GM23338 (cell line): ENCODE results near the gene RFPL4A. TPM values are rescaled to one million over a fixed set of nuclear protein-coding genes. Genes with fewer than 3 reads are reported as not detected.

ENCODE experiments used
- ATAC-seq: fragments of 200-7000 bp; cut with Tn5 transposase; 3 replicates; pipeline ENCODE4 v1.9.1; 2020
- DNase-seq: peaks from one replicate; pipeline ENCODE4 v3.0.0-alpha.2; 2015; ENCODE audit warnings: low spot score
- H2AFZ ChIP-seq: fragments of 200-600 bp; sonication (generic); 2 replicates; pipeline ENCODE4 v1.8.0; 2016; ENCODE audit warnings: antibody characterized with exemption, mild to moderate bottlenecking, moderate library complexity
- H3F3A ChIP-seq: fragments of 200-600 bp; sonication (generic); replicated peaks from 2 replicates; pipeline ENCODE4 v1.8.0; 2017; ENCODE audit warnings: antibody characterized with exemption, mixed run types, low read depth
- H3K27ac ChIP-seq: fragments of 200-600 bp; sonication (generic); 2 replicates; pipeline ENCODE4 v1.6.1; 2016; ENCODE audit warnings: low read depth
- H3K27me3 ChIP-seq: fragments of 200-600 bp; sonication (generic); 2 replicates; pipeline ENCODE4 v1.8.0; 2016; ENCODE audit warnings: mild to moderate bottlenecking, mixed run types, moderate library complexity; ENCODE audit not compliant: insufficient read depth
- H3K36me3 ChIP-seq: fragments of 200-600 bp; sonication (generic); 2 replicates; pipeline ENCODE4 v1.8.0; 2016; ENCODE audit warnings: mild to moderate bottlenecking; ENCODE audit not compliant: insufficient read depth
- H3K4me1 ChIP-seq: fragments of 200-600 bp; sonication (generic); 2 replicates; pipeline ENCODE4 v1.8.0; 2016; ENCODE audit warnings: mild to moderate bottlenecking, moderate library complexity; ENCODE audit not compliant: insufficient read depth
- H3K4me2 ChIP-seq: fragments of 200-600 bp; sonication (generic); 2 replicates; pipeline ENCODE4 v1.7.1; 2017; ENCODE audit warnings: mixed run types
- H3K4me3 ChIP-seq: fragments of 200-600 bp; sonication (generic); 2 replicates; pipeline ENCODE4 v1.6.1; 2016; ENCODE audit warnings: mixed run types
- H3K79me2 ChIP-seq: fragments of 200-600 bp; sonication (generic); replicated peaks from 2 replicates; pipeline ENCODE4 v1.8.0; 2017; ENCODE audit warnings: mild to moderate bottlenecking; ENCODE audit not compliant: insufficient read depth
- H3K9me2 ChIP-seq: fragments of 200-600 bp; sonication (generic); 2 replicates; pipeline ENCODE4 v1.8.0; 2017; ENCODE audit not compliant: insufficient read depth
- H4K20me1 ChIP-seq: fragments of 200-600 bp; sonication (generic); replicated peaks from 2 replicates; pipeline ENCODE4 v1.8.0; 2017; ENCODE audit warnings: mild to moderate bottlenecking; ENCODE audit not compliant: insufficient read depth
- H3K27ac Mint-ChIP-seq: 2 replicates; pipeline ENCODE4 v1.8.0; 2020; ENCODE audit warnings: inconsistent platforms, mild to moderate bottlenecking, moderate library complexity, mixed read lengths
- H3K27me3 Mint-ChIP-seq: 3 replicates; pipeline ENCODE4 v1.8.0; 2022; ENCODE audit warnings: low read depth, mild to moderate bottlenecking, moderate library complexity, mixed read lengths, inconsistent platforms; ENCODE audit not compliant: insufficient read depth, poor library complexity
- H3K36me3 Mint-ChIP-seq: 3 replicates; pipeline ENCODE4 v1.8.0; 2021; ENCODE audit warnings: low read depth, mild to moderate bottlenecking, inconsistent platforms, moderate library complexity, mixed read lengths
- H3K4me1 Mint-ChIP-seq: 3 replicates; pipeline ENCODE4 v1.8.0; 2020; ENCODE audit warnings: mild to moderate bottlenecking, inconsistent platforms, mixed read lengths
- H3K4me3 Mint-ChIP-seq: 3 replicates; pipeline ENCODE4 v1.8.0; 2021; ENCODE audit warnings: moderate library complexity, mild to moderate bottlenecking, inconsistent platforms, mixed read lengths
- H3K9me3 Mint-ChIP-seq: 3 replicates; pipeline ENCODE4 v1.8.0; 2020; ENCODE audit warnings: moderate library complexity, mild to moderate bottlenecking, inconsistent platforms, mixed read lengths
- CREB1 ChIP-seq: fragments of 250-450 bp; sonication (Bioruptor Pico); IDR thresholded peaks from 2 replicates; pipeline ENCODE4 v1.5.0; 2020; ENCODE audit warnings: low read depth, mild to moderate bottlenecking, moderate library complexity
- EZH2 ChIP-seq: fragments of 200-600 bp; sonication (generic); IDR thresholded peaks from one replicate; pipeline ENCODE4 v1.8.0; 2017; ENCODE audit warnings: antibody characterized with exemption, mild to moderate bottlenecking, low read depth; ENCODE audit not compliant: unreplicated experiment
- EZH2phosphoT487 ChIP-seq: fragments of 200-600 bp; sonication (generic); IDR thresholded peaks from one replicate; pipeline ENCODE4 v1.8.1; 2018; ENCODE audit warnings: antibody characterized with exemption; ENCODE audit not compliant: unreplicated experiment
- JUNB ChIP-seq: IDR thresholded peaks from one replicate; pipeline ENCODE4 v1.6.1; 2016; ENCODE audit warnings: antibody characterized with exemption; ENCODE audit not compliant: unreplicated experiment
- NANOG ChIP-seq: IDR thresholded peaks from 2 replicates; pipeline ENCODE4 v1.6.1; 2016; ENCODE audit warnings: antibody characterized with exemption, borderline replicate concordance
- POLR2AphosphoS5 ChIP-seq: IDR thresholded peaks from 2 replicates; pipeline ENCODE4 v1.6.1; 2016; ENCODE audit warnings: antibody characterized with exemption, low read depth
- STAT1 ChIP-seq: IDR thresholded peaks from one replicate; pipeline ENCODE4 v1.6.1; 2016; ENCODE audit warnings: antibody characterized with exemption; ENCODE audit not compliant: unreplicated experiment
- ZNF114 ChIP-seq: fragments of 250-450 bp; sonication (Bioruptor Pico); IDR thresholded peaks from 2 replicates; pipeline ENCODE4 v1.5.0; 2020; ENCODE audit warnings: mild to moderate bottlenecking, moderate library complexity
- ZNF331 ChIP-seq: fragments of 250-450 bp; sonication (Bioruptor Pico); IDR thresholded peaks from 2 replicates; pipeline ENCODE4 v1.5.0; 2020; ENCODE audit warnings: low read depth, mild to moderate bottlenecking, moderate library complexity
- polyA plus RNA-seq: library from polyadenylated mRNA; unstranded; fragments of >200 nt; fragmentation: Nextera tagmentation; extraction: Ambion mirVana; gene quantifications from 2 replicates; pipeline ENCODE4 v1.2.1, GENCODE V29; 2016
- total RNA-seq: library from RNA; depleted of rRNA; stranded (reverse); fragments of >200 nt; shearing (Covaris generic); gene quantifications from 2 replicates; pipeline ENCODE4 v1.2.3, GENCODE V29; 2014
- TF ChIP-seq, protein P1 (sequence below): IDR thresholded peaks from 2 replicates; pipeline ENCODE4 v1.6.1; 2016; ENCODE audit warnings: antibody characterized with exemption
- TF ChIP-seq, protein P2 (sequence below): IDR thresholded peaks from one replicate; pipeline ENCODE4 v1.6.1; 2018; ENCODE audit warnings: antibody characterized with exemption; ENCODE audit not compliant: unreplicated experiment
- TF ChIP-seq, protein P3 (sequence below): fragments of 250-450 bp; sonication (Bioruptor Pico); IDR thresholded peaks from 2 replicates; pipeline ENCODE4 v1.5.0; 2020; ENCODE audit warnings: mild to moderate bottlenecking, moderate library complexity
- TF ChIP-seq, protein P4 (sequence below), 2 experiments: fragments of 200-600 bp in 1 of 2; sonication (generic) in 1 of 2; conservative IDR thresholded peaks; 2 replicates each; pipeline versions ENCODE4 v1.5.1 to v1.6.1; 2016 to 2017; ENCODE audit warnings: antibody characterized with exemption in 2 of 2, low read depth in 2 of 2, mild to moderate bottlenecking in 2 of 2, moderate library complexity in 1 of 2

The RFPL4A gene
- total and polyA plus RNA-seq, 2 experiments from 2014 or later = not detected

DNA sequence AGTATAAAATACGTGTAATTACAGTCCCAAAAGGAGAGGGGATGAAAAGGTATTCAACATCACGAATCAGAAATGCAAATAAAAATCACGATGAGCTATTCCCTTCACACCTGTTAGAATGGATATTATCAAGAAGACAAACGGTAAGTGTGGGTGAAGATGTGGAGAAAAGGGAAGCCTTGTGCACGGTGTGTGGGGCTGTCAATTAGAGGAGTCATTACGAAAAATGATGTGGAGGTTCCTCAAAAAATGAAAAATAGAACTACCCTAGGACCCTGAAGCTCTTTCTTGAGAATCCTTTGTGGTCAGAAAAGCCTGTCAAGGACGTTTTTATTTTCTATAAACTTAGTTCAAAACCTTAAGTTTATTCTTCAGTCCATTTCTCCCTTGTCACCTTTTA is 53.6 kb downstream of the RFPL4A start:
- H3K27ac Mint-ChIP-seq = no peak overlapping the region

More for the DNA sequence above, 53.6 kb downstream of the RFPL4A start:
- H3K4me2 ChIP-seq = no peak overlapping the region
- peaks cover 18% of the 10 kb centered on the region; the same call in 2 of the 3 replicates for H3K36me3 Mint-ChIP-seq
- no peak overlapping the region for H2AFZ ChIP-seq
- no peaks in the 10 kb centered on the region for H3K79me2 ChIP-seq
- peaks cover 4% of the 10 kb centered on the region for H3K27me3 Mint-ChIP-seq
- no peaks in the 10 kb centered on the region for H3K4me1 ChIP-seq
- H3K4me3 ChIP-seq = no peak overlapping the region
- peaks cover 4% of the 10 kb centered on the region; the same call in 1 of the 2 replicates for H3K9me2 ChIP-seq
- DNase-seq = no peak
- no peaks in the 10 kb centered on the region for H3K4me1 Mint-ChIP-seq
- TF ChIP-seq STAT1 = no peak
- no peak for TF ChIP-seq JUNB
- no peak for TF ChIP-seq POLR2AphosphoS5
- TF ChIP-seq, protein P1, sequence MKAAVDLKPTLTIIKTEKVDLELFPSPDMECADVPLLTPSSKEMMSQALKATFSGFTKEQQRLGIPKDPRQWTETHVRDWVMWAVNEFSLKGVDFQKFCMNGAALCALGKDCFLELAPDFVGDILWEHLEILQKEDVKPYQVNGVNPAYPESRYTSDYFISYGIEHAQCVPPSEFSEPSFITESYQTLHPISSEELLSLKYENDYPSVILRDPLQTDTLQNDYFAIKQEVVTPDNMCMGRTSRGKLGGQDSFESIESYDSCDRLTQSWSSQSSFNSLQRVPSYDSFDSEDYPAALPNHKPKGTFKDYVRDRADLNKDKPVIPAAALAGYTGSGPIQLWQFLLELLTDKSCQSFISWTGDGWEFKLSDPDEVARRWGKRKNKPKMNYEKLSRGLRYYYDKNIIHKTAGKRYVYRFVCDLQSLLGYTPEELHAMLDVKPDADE = no peak
- no peak for TF ChIP-seq ZNF331
- TF ChIP-seq, protein P2, sequence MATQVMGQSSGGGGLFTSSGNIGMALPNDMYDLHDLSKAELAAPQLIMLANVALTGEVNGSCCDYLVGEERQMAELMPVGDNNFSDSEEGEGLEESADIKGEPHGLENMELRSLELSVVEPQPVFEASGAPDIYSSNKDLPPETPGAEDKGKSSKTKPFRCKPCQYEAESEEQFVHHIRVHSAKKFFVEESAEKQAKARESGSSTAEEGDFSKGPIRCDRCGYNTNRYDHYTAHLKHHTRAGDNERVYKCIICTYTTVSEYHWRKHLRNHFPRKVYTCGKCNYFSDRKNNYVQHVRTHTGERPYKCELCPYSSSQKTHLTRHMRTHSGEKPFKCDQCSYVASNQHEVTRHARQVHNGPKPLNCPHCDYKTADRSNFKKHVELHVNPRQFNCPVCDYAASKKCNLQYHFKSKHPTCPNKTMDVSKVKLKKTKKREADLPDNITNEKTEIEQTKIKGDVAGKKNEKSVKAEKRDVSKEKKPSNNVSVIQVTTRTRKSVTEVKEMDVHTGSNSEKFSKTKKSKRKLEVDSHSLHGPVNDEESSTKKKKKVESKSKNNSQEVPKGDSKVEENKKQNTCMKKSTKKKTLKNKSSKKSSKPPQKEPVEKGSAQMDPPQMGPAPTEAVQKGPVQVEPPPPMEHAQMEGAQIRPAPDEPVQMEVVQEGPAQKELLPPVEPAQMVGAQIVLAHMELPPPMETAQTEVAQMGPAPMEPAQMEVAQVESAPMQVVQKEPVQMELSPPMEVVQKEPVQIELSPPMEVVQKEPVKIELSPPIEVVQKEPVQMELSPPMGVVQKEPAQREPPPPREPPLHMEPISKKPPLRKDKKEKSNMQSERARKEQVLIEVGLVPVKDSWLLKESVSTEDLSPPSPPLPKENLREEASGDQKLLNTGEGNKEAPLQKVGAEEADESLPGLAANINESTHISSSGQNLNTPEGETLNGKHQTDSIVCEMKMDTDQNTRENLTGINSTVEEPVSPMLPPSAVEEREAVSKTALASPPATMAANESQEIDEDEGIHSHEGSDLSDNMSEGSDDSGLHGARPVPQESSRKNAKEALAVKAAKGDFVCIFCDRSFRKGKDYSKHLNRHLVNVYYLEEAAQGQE = no peak
- no peak for TF ChIP-seq EZH2phosphoT487
- TF ChIP-seq ZNF114 (CRISPR knock-in tag) = no peak
- TF ChIP-seq CREB1 (CRISPR knock-in tag) = no peak
- TF ChIP-seq EZH2 = no peak
- no peak for TF ChIP-seq NANOG
- TF ChIP-seq, protein P3, sequence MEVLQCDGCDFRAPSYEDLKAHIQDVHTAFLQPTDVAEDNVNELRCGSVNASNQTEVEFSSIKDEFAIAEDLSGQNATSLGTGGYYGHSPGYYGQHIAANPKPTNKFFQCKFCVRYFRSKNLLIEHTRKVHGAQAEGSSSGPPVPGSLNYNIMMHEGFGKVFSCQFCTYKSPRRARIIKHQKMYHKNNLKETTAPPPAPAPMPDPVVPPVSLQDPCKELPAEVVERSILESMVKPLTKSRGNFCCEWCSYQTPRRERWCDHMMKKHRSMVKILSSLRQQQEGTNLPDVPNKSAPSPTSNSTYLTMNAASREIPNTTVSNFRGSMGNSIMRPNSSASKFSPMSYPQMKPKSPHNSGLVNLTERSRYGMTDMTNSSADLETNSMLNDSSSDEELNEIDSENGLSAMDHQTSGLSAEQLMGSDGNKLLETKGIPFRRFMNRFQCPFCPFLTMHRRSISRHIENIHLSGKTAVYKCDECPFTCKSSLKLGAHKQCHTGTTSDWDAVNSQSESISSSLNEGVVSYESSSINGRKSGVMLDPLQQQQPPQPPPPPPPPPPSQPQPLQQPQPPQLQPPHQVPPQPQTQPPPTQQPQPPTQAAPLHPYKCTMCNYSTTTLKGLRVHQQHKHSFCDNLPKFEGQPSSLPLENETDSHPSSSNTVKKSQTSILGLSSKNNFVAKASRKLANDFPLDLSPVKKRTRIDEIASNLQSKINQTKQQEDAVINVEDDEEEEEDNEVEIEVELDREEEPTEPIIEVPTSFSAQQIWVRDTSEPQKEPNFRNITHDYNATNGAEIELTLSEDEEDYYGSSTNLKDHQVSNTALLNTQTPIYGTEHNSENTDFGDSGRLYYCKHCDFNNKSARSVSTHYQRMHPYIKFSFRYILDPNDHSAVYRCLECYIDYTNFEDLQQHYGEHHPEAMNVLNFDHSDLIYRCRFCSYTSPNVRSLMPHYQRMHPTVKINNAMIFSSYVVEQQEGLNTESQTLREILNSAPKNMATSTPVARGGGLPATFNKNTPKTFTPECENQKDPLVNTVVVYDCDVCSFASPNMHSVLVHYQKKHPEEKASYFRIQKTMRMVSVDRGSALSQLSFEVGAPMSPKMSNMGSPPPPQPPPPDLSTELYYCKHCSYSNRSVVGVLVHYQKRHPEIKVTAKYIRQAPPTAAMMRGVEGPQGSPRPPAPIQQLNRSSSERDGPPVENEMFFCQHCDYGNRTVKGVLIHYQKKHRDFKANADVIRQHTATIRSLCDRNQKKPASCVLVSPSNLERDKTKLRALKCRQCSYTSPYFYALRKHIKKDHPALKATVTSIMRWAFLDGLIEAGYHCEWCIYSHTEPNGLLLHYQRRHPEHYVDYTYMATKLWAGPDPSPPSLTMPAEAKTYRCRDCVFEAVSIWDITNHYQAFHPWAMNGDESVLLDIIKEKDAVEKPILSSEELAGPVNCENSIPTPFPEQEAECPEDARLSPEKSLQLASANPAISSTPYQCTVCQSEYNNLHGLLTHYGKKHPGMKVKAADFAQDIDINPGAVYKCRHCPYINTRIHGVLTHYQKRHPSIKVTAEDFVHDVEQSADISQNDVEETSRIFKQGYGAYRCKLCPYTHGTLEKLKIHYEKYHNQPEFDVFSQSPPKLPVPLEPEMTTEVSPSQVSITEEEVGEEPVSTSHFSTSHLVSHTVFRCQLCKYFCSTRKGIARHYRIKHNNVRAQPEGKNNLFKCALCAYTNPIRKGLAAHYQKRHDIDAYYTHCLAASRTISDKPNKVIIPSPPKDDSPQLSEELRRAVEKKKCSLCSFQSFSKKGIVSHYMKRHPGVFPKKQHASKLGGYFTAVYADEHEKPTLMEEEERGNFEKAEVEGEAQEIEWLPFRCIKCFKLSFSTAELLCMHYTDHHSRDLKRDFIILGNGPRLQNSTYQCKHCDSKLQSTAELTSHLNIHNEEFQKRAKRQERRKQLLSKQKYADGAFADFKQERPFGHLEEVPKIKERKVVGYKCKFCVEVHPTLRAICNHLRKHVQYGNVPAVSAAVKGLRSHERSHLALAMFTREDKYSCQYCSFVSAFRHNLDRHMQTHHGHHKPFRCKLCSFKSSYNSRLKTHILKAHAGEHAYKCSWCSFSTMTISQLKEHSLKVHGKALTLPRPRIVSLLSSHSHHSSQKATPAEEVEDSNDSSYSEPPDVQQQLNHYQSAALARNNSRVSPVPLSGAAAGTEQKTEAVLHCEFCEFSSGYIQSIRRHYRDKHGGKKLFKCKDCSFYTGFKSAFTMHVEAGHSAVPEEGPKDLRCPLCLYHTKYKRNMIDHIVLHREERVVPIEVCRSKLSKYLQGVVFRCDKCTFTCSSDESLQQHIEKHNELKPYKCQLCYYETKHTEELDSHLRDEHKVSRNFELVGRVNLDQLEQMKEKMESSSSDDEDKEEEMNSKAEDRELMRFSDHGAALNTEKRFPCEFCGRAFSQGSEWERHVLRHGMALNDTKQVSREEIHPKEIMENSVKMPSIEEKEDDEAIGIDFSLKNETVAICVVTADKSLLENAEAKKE = no peak
- TF ChIP-seq, protein P4, sequence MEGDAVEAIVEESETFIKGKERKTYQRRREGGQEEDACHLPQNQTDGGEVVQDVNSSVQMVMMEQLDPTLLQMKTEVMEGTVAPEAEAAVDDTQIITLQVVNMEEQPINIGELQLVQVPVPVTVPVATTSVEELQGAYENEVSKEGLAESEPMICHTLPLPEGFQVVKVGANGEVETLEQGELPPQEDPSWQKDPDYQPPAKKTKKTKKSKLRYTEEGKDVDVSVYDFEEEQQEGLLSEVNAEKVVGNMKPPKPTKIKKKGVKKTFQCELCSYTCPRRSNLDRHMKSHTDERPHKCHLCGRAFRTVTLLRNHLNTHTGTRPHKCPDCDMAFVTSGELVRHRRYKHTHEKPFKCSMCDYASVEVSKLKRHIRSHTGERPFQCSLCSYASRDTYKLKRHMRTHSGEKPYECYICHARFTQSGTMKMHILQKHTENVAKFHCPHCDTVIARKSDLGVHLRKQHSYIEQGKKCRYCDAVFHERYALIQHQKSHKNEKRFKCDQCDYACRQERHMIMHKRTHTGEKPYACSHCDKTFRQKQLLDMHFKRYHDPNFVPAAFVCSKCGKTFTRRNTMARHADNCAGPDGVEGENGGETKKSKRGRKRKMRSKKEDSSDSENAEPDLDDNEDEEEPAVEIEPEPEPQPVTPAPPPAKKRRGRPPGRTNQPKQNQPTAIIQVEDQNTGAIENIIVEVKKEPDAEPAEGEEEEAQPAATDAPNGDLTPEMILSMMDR (conservative IDR thresholded peaks at IDR 0.05; ENCODE audit: low read depth in 2 of 2) = no peak
- no peaks in the 10 kb centered on the region for H3K27me3 ChIP-seq
- no peak for ATAC-seq
- no peaks in the 10 kb centered on the region for H3F3A ChIP-seq
- no peak overlapping the region for H3K27ac ChIP-seq
- no peaks in the 10 kb centered on the region for H3K36me3 ChIP-seq
- no peaks in the 10 kb centered on the region for H4K20me1 ChIP-seq
- peaks cover 100% of the 10 kb centered on the region for H3K9me3 Mint-ChIP-seq
- H3K4me3 Mint-ChIP-seq = no peak overlapping the region
